Heart left ventricle (tissue), 16 donors: ENCODE data around the gene CADPS2. TPM values are rescaled to one million over a fixed set of nuclear protein-coding genes. Genes with fewer than 3 reads are reported as not detected.

Source experiments
- ATAC-seq, 4 donors: fragments of 200-7000 bp; cut with Tn5 transposase; one replicate each; pipeline ENCODE4 v1.9.1; 2020 to 2022; ENCODE audit warnings: moderate library complexity in 4 of 4, mild to moderate bottlenecking in 3 of 4, moderate number of reproducible peaks in 1 of 4
- DNase-seq, 5 donors: peaks; one replicate each; pipeline ENCODE4 v3.0.0-alpha.2; 2020
- H3K27ac ChIP-seq, 12 donors: fragments of 200-600 bp; sonication (generic) in 4 of 12; one replicate each; pipeline versions ENCODE4 v1.5.0 to v1.8.0; 2016 to 2022; ENCODE audit warnings: mild to moderate bottlenecking in 2 of 12
- H3K27me3 ChIP-seq, 9 donors: fragments of 200-600 bp; sonication (generic) in 2 of 9; one replicate each; pipeline versions ENCODE4 v1.5.1 to v1.8.0; 2016 to 2022; ENCODE audit warnings: mild to moderate bottlenecking in 3 of 9
- H3K36me3 ChIP-seq, 9 donors: fragments of 200-600 bp; sonication (generic) in 2 of 9; one replicate each; pipeline versions ENCODE4 v1.5.0 to v1.8.0; 2018 to 2022; ENCODE audit warnings: mild to moderate bottlenecking in 2 of 9
- H3K4me1 ChIP-seq, 12 donors: fragments of 200-600 bp; sonication (generic) in 4 of 12; one replicate each; pipeline versions ENCODE4 v1.5.0 to v1.8.0; 2016 to 2022; ENCODE audit warnings: mild to moderate bottlenecking in 3 of 12
- H3K4me3 ChIP-seq, 12 donors: fragments of 200-600 bp; sonication (generic) in 4 of 12; one replicate each; pipeline versions ENCODE4 v1.5.0 to v1.8.0; 2017 to 2022; ENCODE audit warnings: mild to moderate bottlenecking in 9 of 12, moderate library complexity in 4 of 12
- H3K9me3 ChIP-seq, 12 donors: fragments of 200-600 bp; sonication (generic) in 4 of 12; one replicate each; pipeline versions ENCODE4 v1.5.0 to v1.8.0; 2016 to 2022; ENCODE audit warnings: mild to moderate bottlenecking in 1 of 12
- CTCF ChIP-seq, 12 donors: fragments of 200-600 bp; sonication (generic) in 4 of 12; IDR thresholded peaks; one replicate each; pipeline versions ENCODE4 v1.5.0 to v1.8.0; 2018 to 2022; ENCODE audit warnings: antibody characterized with exemption in 12 of 12, mild to moderate bottlenecking in 5 of 12
- POLR2A ChIP-seq, 2 donors: fragments of 450-650 bp; IDR thresholded peaks; one replicate each; pipeline ENCODE4 v1.6.1; 2017; ENCODE audit warnings: antibody characterized with exemption in 2 of 2, mild to moderate bottlenecking in 2 of 2, moderate library complexity in 2 of 2
- WGBS, 4 donors: extraction: QIAGEN DNeasy Blood & Tissue Kit in 2 of 4; methylation state at CpG; one replicate each; pipeline versions ENCODE4 v1.1.5 to v1.1.7; 2013 to 2018; 5-methylcytosine and 5-hydroxymethylcytosine counted together
- intact Hi-C, 10 donors: fragments of 100-400 bp; cut with DNase I; formaldehyde crosslinking; loops; one replicate each; pipeline versions ENCODE4 v1.11.1 to v1.14.2; 2022
- polyA plus RNA-seq, 2 donors: library from polyadenylated mRNA; stranded (reverse); fragments of 200-250 nt; gene quantifications; one replicate each; pipeline ENCODE4 v1.2.3, GENCODE V29; 2013
- total RNA-seq, 9 donors: library from RNA; depleted of rRNA in 2 of 9; stranded (reverse); fragments of >200 nt in 2 of 9; fragmentation: NEBNext Ultra II Directional in 3 of 9; extraction: Animal tissue kit (Norgen Biotek cat#: 25700) in 3 of 9; gene quantifications; one replicate each; pipeline versions ENCODE4 v1.1.0 to v1.2.4, GENCODE V29; 2016 to 2023
- donor health status: ischemic (EF 13 %, LVEDD 7.1; RV severe dilation, severe dysfunction).
- donor health status: healthy with polysubstance abuse.
- donor health status: DM: no; HTN: yes; CAD: no.
- donor health status: DM: no; HTN: no; CAD: no.
- donor health status: ischemic (EF 25% LVEDD 6.9; RV normal size, moderate dysfunction).
- donor health status: ischemic (EF 25% LVEDD 5.7; RV mildly dilated, moderate dysfunction).
- donor health status: healthy.
- donor health status: DM: yes; HTN: yes; CAD: no.
- donor health status: ischemic (EF 35%, LVEDD 5.7; RV mildly dilated, moderate dysfunction).
- donor health status: nonischemic (EF 11% LVEDD 7.7; RV severe dilation, severe dysfunction).
- donor health status: DM: yes; HTN: yes; CAD: no.
- donor health status: PGD.
- donor health status: ischemic (EF 29% LVEDD 5.4; RV normal size, mild dysfunction).
- donor health status: nonischemic (EF 23%, LVEDD 6.1; RV moderate dilation, normal function).

CADPS2 gene
- total and polyA plus RNA-seq, 11 donors = 6.5 to 29.0 (median 10.3) TPM

GRCh38 chr7:122619664-122620063 lies 266.6 kb downstream of the CADPS2 start:
- Histone ChIP-seq H3K9me3 (no peaks in the 10 kb centered on the region), H3K4me3 (no peak overlapping the region), H3K36me3 (peaks cover 0 to 5% (median 0%) of the 10 kb centered on the region in 9 donors), H3K27ac (no peak overlapping the region), H3K4me1 (no peaks in the 10 kb centered on the region), H3K27me3 (no peaks in the 10 kb centered on the region)
- TF ChIP-seq POLR2A (IDR thresholded peaks at IDR 0.05) = no peak
- no peak for TF ChIP-seq CTCF (IDR thresholded peaks at IDR 0.05)
- DNase-seq (no peak), ATAC-seq (no peak)
- WGBS, 4 donors = 73 to 83% (median 78%) methylated on average over 2 of the region's 2 CpGs
- intact Hi-C loops = no loop called here

- H3K4me1 ChIP-seq = no peaks in the 10 kb centered on the region
- 38 to 45% (median 44%) methylated on average over 2 of the region's 2 CpGs for WGBS, 4 donors
- TF ChIP-seq POLR2A (IDR thresholded peaks at IDR 0.05) (no peak), CTCF (IDR thresholded peaks at IDR 0.05) (no peak)
- DNase-seq (no peak), ATAC-seq (no peak)
- peaks cover 0 to 5% (median 0%) of the 10 kb centered on the region in 9 donors for H3K36me3 ChIP-seq
- H3K27ac ChIP-seq = no peak overlapping the region
- no peak overlapping the region for H3K4me3 ChIP-seq
- no peaks in the 10 kb centered on the region for H3K27me3 ChIP-seq
- no peaks in the 10 kb centered on the region for H3K9me3 ChIP-seq
- intact Hi-C loops = no loop called here
Observed at GRCh38 chr7:122618585-122619189, 267.6 kb downstream of the CADPS2 start.

GRCh38 chr7:122616951-122617350 lies 269.3 kb downstream of the CADPS2 start:
- ATAC-seq (no peak), DNase-seq (no peak)
- Histone ChIP-seq H3K9me3 (no peaks in the 10 kb centered on the region), H3K36me3 (peaks cover 0 to 5% (median 0%) of the 10 kb centered on the region in 9 donors), H3K4me3 (no peak overlapping the region), H3K4me1 (no peaks in the 10 kb centered on the region), H3K27me3 (no peaks in the 10 kb centered on the region), H3K27ac (no peak overlapping the region)
- intact Hi-C loops = no loop called here
- no peak for TF ChIP-seq CTCF (IDR thresholded peaks at IDR 0.05)
- TF ChIP-seq POLR2A (IDR thresholded peaks at IDR 0.05) = no peak
- WGBS, 4 donors = 82 to 87% (median 86%) methylated on average over 3 of the region's 3 CpGs

DNA sequence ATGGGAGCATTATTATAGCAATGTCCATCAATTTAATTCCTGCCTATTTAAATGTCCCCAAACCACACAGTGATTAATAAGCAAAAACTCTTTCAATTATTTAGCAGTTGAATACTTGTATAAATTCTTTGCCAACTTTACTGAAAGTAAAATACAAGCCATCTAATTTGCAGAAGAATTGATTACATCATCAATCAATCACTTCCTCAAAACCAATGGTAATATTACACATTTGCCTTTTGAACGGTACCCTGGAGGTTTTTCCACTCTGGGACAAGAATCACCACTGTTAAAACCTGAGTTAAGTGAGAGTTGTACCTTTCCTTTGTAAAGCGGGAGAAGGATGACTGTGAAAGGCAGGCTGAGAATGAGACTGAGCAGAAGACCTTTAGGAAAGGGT lies 280.3 kb downstream of the CADPS2 start:
- DNase-seq (no peak), ATAC-seq (no peak)
- Histone ChIP-seq H3K4me1 (no peaks in the 10 kb centered on the region), H3K27me3 (no peaks in the 10 kb centered on the region), H3K4me3 (no peak overlapping the region), H3K27ac (no peak overlapping the region), H3K9me3 (peaks cover 0 to 6% (median 0%) of the 10 kb centered on the region in 12 donors), H3K36me3 (no peaks in the 10 kb centered on the region)
- intact Hi-C loops = no loop called here
- TF ChIP-seq POLR2A (IDR thresholded peaks at IDR 0.05) (no peak), CTCF (IDR thresholded peaks at IDR 0.05) (no peak)
- 94 to 95% (median 94%) methylated on average over 2 of the region's 2 CpGs for WGBS, 4 donors
